Measurements from ENCODE around the gene TECPR1. TPM values are rescaled to one million over a fixed set of nuclear protein-coding genes. Genes with fewer than 3 reads are reported as not detected.

Gene TECPR1
- total RNA-seq, 1 donor from 2014 or later = 50.1 TPM

GRCh38 chr7:98295467-98296192, 43.6 kb upstream of the TECPR1 start:
- ATAC-seq = peak; percentile 14 to 20
- intact Hi-C loops (cut with DNase I) = no loop called here

GRCh38 chr7:98294798-98295382, 42.9 kb upstream of the TECPR1 start:
- TF ChIP-seq CTCF (IDR thresholded peaks at IDR 0.05) = peak; percentile 60
- H3K27me3 ChIP-seq (ENCODE audit: low read depth) = no peaks in the 10 kb centered on the region
- H3K4me1 ChIP-seq = peaks cover 13% of the 10 kb centered on the region
- ATAC-seq = peak; percentile 76 to 77
- H3K4me3 ChIP-seq = no peak overlapping the region
- intact Hi-C loops (cut with DNase I) = no loop called here
- no peaks in the 10 kb centered on the region for H3K9me3 ChIP-seq
- peak; percentile 63 for DNase-seq
- peaks cover 76% of the 10 kb centered on the region for H3K36me3 ChIP-seq
- no peak overlapping the region for H3K27ac ChIP-seq

More at GRCh38 chr7:98295467-98296192, 43.6 kb upstream of the TECPR1 start:
- H3K4me1 ChIP-seq = peaks cover 13% of the 10 kb centered on the region
- H3K4me3 ChIP-seq = no peak overlapping the region
- no peak for TF ChIP-seq CTCF (IDR thresholded peaks at IDR 0.05)
- DNase-seq = no peak
- H3K9me3 ChIP-seq = no peaks in the 10 kb centered on the region
- no peaks in the 10 kb centered on the region for H3K27me3 ChIP-seq (ENCODE audit: low read depth)
- no peak overlapping the region for H3K27ac ChIP-seq
- peaks cover 79% of the 10 kb centered on the region for H3K36me3 ChIP-seq

- Histone ChIP-seq H3K4me3 (no peak overlapping the region), H3K27me3 (ENCODE audit: low read depth) (no peaks in the 10 kb centered on the region), H3K36me3 (peaks cover 78% of the 10 kb centered on the region), H3K9me3 (no peaks in the 10 kb centered on the region), H3K27ac (no peak overlapping the region), H3K4me1 (peaks cover 18% of the 10 kb centered on the region)
- ATAC-seq (no peak), DNase-seq (no peak)
- intact Hi-C loops (cut with DNase I) = no loop called here
- no peak for TF ChIP-seq CTCF (IDR thresholded peaks at IDR 0.05)
Measured at GRCh38 chr7:98294326-98294725, 42.3 kb upstream of the TECPR1 start.

GRCh38 chr7:98293746-98294145, 41.7 kb upstream of the TECPR1 start:
- H3K9me3 ChIP-seq = no peaks in the 10 kb centered on the region
- no peak overlapping the region for H3K4me3 ChIP-seq
- no peak for ATAC-seq
- no peak for TF ChIP-seq CTCF (IDR thresholded peaks at IDR 0.05)
- intact Hi-C loops (cut with DNase I) = no loop called here
- peaks cover 24% of the 10 kb centered on the region for H3K4me1 ChIP-seq
- H3K27ac ChIP-seq = no peak overlapping the region
- H3K27me3 ChIP-seq (ENCODE audit: low read depth) = no peaks in the 10 kb centered on the region
- peaks cover 83% of the 10 kb centered on the region for H3K36me3 ChIP-seq
- no peak for DNase-seq

- Histone ChIP-seq H3K36me3 (peaks cover 88% of the 10 kb centered on the region), H3K4me1 (peaks cover 28% of the 10 kb centered on the region), H3K27me3 (ENCODE audit: low read depth) (no peaks in the 10 kb centered on the region), H3K27ac (no peak overlapping the region), H3K4me3 (no peak overlapping the region), H3K9me3 (no peaks in the 10 kb centered on the region)
- ATAC-seq (no peak), DNase-seq (no peak)
- no peak for TF ChIP-seq CTCF (IDR thresholded peaks at IDR 0.05)
- intact Hi-C loops (cut with DNase I) = no loop called here
Measured at GRCh38 chr7:98293265-98293664, 41.2 kb upstream of the TECPR1 start.
